Activated naive CD8-positive, alpha-beta T cell treated with anti-CD3 and anti-CD28 coated beads for 36 hours (primary cell): ENCODE measurements around the gene SLC7A4. TPM values are rescaled to one million over a fixed set of nuclear protein-coding genes. Genes with fewer than 3 reads are reported as not detected.

ENCODE experiments used
- DNase-seq: peaks from one replicate; pipeline ENCODE4 v3.0.0; 2021
- H3K27ac Mint-ChIP-seq: one replicate; pipeline ENCODE4 v1.8.0; 2022; ENCODE audit warnings: mild to moderate bottlenecking, moderate library complexity, mixed read lengths
- H3K27me3 Mint-ChIP-seq: one replicate; pipeline ENCODE4 v1.8.0; 2022; ENCODE audit warnings: mild to moderate bottlenecking, mixed read lengths
- H3K36me3 Mint-ChIP-seq: one replicate; pipeline ENCODE4 v1.8.0; 2021; ENCODE audit warnings: mild to moderate bottlenecking, mixed read lengths
- H3K4me1 Mint-ChIP-seq: one replicate; pipeline ENCODE4 v1.8.0; 2021; ENCODE audit warnings: mixed read lengths
- H3K4me3 Mint-ChIP-seq: one replicate; pipeline ENCODE4 v1.8.0; 2022; ENCODE audit warnings: mild to moderate bottlenecking, moderate library complexity, mixed read lengths
- H3K9me3 Mint-ChIP-seq: one replicate; pipeline ENCODE4 v1.8.0; 2022; ENCODE audit warnings: mixed read lengths
- total RNA-seq, 2 experiments: library from RNA; stranded (reverse); gene quantifications; one replicate each; pipeline ENCODE4 v1.2.3, GENCODE V29; 2021

The SLC7A4 gene
- total RNA-seq, 2 experiments from 2014 or later, result 0.41 to 0.44 TPM

DNA sequence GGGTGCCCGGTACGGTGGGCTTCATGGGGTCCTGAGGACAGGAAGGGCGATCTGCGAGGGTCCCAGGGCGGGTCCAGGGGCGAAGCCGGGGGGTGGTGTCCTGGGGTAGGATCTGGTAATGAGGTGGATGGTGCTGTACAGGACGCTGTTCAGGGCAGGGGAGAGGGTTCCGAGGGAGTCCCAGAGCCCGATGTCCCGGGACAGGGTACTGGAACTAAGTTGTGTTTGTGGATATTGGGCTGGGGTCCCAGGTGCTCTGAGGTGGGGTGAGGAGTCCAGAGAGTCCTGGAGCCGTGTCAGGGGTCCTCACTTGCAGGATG, 49.8 kb downstream of the SLC7A4 start:
- DNase-seq, result no peak
- H3K27me3 Mint-ChIP-seq, result no peaks in the 10 kb centered on the region
- peaks cover 33% of the 10 kb centered on the region for H3K4me1 Mint-ChIP-seq
- peaks cover 1% of the 10 kb centered on the region for H3K36me3 Mint-ChIP-seq
- peak overlapping the region; percentile 88 for H3K27ac Mint-ChIP-seq
- peaks cover 7% of the 10 kb centered on the region for H3K9me3 Mint-ChIP-seq
- H3K4me3 Mint-ChIP-seq, result peak overlapping the region; percentile 98

DNA sequence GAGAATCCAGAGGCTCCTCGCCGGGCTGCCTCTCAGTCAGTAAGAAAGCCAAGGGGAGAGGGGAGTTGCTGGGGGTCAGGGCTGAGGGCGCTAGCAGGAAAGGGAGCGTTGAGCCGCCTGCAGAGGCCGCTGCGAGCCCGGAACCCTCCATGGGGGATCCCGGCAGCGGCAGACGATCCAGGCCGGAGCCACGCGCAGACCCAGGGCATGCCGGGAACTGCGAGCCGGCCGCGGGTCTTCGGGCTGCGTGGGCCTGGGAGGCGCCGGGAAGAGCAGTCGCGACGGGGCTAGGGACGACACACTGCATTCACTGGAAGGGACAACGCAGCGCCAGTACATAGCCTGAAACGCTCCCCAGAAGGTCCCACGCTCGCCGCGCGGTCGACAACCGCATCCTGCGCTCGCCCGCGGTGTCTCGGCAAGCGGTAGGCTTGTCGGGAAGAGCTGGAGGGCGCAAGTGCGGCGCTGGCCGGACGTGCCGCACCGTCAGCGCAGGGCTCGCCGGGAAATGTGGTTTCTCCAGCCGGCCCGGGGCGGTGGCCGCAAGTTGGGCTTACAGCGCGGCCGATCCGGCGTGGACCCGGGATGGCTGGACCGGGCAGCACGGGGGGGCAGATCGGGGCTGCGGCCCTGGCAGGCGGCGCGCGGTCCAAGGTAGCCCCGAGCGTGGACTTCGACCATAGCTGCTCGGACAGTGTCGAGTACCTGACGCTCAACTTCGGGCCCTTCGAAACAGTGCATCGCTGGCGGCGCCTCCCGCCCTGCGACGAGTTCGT, 50.4 kb downstream of the SLC7A4 start, which contains the start of gene LZTR1:
TSS of gene LZTR1 (plus strand) at position 511 of the 776 bp plus-strand sequence. CDS start at position 586, 75 bp downstream.
- peaks cover 33% of the 10 kb centered on the region for H3K4me1 Mint-ChIP-seq
- DNase-seq, result peak; percentile 81
- no peaks in the 10 kb centered on the region for H3K27me3 Mint-ChIP-seq
- H3K27ac Mint-ChIP-seq, result peak within 1 kb of the TSS; percentile 88
- H3K4me3 Mint-ChIP-seq, result peak within 1 kb of the TSS; percentile 98
- peaks cover 1% of the 10 kb centered on the region for H3K36me3 Mint-ChIP-seq
- H3K9me3 Mint-ChIP-seq, result peaks cover 7% of the 10 kb centered on the region

DNA sequence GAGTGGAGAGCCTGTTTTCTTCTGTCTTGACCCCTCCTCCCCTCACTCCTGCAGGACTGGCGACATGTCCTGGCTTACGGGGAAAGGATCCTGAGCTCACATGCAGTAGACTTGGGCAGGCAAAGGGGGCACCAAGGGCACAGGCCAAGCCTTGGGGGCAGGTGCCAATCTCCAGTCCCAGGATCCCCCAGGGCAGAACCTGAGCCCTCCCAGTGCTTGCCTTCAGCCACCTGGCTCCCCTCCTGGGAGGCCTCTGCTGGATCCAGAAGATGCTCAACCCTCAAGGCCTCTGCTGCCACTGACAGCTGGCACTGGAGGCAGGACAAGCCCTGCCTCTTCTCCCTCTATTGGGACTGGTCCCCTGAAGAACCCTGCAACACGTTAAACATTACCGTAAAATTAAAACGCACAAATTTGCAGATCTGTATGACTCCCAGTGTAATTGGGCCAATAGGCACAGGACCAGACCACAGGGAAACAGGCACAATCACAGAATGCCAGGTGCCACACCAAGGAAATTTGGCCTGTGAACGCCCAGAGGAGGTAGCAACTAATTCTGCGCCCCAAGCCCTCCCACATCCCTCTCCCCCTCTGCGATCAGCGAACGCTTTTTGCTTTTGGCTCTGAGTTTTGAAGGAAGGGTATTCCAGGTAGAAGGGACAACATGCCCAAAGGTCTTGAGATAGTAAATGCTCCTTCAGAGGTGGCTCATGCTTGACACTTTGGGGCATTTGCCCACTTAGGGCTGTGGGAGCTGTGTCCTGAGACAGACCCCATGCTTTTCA, 51.2 kb downstream of the SLC7A4 start:
- H3K4me1 Mint-ChIP-seq, result peaks cover 33% of the 10 kb centered on the region

DNA sequence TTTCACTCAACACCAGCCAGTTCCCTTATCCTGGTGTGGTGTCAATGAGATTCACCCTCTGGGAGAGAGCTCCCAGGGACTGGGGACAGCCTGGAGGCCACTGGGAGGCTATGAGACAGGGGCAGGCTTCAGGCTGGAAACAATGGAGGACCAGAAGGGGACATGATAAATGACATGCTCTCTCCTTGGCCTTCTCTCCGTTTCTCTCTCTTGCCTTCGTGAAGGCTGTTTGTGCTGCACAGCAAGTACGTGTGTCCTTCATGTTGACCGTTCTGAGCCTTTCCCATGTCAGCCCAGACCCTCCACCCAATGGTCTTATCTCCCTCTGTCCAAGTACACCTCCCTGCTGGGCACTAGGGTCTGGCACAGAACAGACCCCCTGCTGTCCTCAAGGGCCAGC, 51.8 kb downstream of the SLC7A4 start:
- no peak for DNase-seq

More for the DNA sequence above, 51.2 kb downstream of the SLC7A4 start:
- peaks cover 1% of the 10 kb centered on the region for H3K36me3 Mint-ChIP-seq
- no peaks in the 10 kb centered on the region for H3K27me3 Mint-ChIP-seq
- H3K27ac Mint-ChIP-seq, result peak overlapping the region; percentile 88
- DNase-seq, result no peak
- peaks cover 7% of the 10 kb centered on the region for H3K9me3 Mint-ChIP-seq
- peak overlapping the region; percentile 98 for H3K4me3 Mint-ChIP-seq

DNA sequence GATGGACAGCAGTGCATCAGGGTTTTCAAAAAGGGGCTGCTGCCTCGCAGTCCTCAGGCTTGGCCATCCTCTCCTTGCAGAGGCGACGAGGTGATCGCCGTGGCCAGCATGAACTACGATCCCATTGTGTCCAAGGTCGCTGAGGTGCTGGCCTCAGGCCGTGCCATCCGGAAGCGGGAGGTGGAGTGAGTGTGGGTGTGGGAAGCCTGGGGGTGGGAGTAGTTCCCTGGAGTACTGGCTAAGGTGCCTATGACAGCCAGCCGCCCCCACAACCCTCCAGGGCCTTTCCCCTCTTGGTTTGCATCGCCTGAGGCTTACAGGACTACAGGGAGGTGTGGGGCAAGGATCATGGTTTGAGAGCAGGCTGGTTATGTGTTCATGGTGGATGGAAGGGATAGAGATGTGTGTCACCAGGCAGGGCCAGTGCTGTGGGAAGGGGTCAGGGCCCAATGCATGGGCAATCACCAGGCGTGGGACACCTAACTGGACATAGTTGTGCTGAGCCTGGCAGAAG, 52.4 kb downstream of the SLC7A4 start:
- Mint-ChIP-seq H3K4me3 (peak overlapping the region; percentile 43), H3K27me3 (no peaks in the 10 kb centered on the region), H3K9me3 (peaks cover 7% of the 10 kb centered on the region), H3K27ac (no peak overlapping the region), H3K36me3 (peaks cover 1% of the 10 kb centered on the region), H3K4me1 (peaks cover 33% of the 10 kb centered on the region)
- DNase-seq, result no peak

More for the DNA sequence above, 51.8 kb downstream of the SLC7A4 start:
- H3K36me3 Mint-ChIP-seq, result peaks cover 1% of the 10 kb centered on the region
- no peak overlapping the region for H3K27ac Mint-ChIP-seq
- H3K4me3 Mint-ChIP-seq, result peak overlapping the region; percentile 98
- peaks cover 33% of the 10 kb centered on the region for H3K4me1 Mint-ChIP-seq
- no peaks in the 10 kb centered on the region for H3K27me3 Mint-ChIP-seq
- H3K9me3 Mint-ChIP-seq, result peaks cover 7% of the 10 kb centered on the region

DNA sequence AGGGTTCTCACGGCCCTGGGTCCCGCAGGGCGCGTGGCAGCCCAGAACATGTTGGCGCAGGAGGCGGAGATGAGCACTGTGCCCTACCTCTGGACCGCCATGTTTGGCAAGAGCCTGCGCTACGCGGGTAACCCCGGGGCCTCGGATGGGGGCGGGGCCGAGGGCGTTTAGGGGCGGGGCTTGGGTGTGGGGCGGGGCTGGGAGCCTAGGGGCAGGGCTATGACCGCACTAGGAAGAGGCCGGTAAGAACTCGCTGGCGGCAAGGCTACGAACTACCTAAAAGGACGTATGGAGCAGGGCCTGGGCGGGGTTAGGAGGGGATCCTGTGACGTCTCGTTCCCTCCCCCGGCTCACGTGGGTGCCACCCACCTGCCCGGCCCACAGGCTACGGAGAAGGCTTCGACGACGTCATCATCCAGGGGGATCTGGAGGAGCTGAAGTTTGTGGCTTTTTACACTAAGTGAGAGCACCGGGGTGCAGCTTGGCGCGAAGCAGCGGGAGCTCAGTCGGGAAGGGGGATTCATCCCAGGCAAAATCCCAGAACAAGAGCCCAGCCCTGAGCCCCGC, 53.0 kb downstream of the SLC7A4 start:
- Mint-ChIP-seq H3K4me3 (peak overlapping the region; percentile 69), H3K9me3 (peaks cover 7% of the 10 kb centered on the region), H3K4me1 (peaks cover 33% of the 10 kb centered on the region), H3K36me3 (peaks cover 1% of the 10 kb centered on the region), H3K27ac (peak overlapping the region; percentile 78), H3K27me3 (no peaks in the 10 kb centered on the region)
- DNase-seq, result peak; percentile 78

Other genes starting within 250 kb of the SLC7A4 start
- gene PI4KA, start 173.8 kb downstream of the SLC7A4 start, total RNA-seq, result 10 to 100 TPM; 49.3 to 51.3 TPM
- gene SNAP29, start 173.6 kb downstream of the SLC7A4 start, total RNA-seq, result 10 to 100 TPM; 21.5 to 22.1 TPM
- 10 to 100 TPM; 82.1 to 82.2 TPM for gene CRKL, start 115.2 kb downstream of the SLC7A4 start, total RNA-seq
- gene AIFM3, start 65.3 kb downstream of the SLC7A4 start, total RNA-seq, result under 1 TPM in 1 of 2 experiments, not detected in 1; 0.14 TPM
- gene LZTR1, start 50.3 kb downstream of the SLC7A4 start, total RNA-seq, result 10 to 100 TPM; 32.4 to 39.2 TPM
- gene THAP7, start 30.4 kb downstream of the SLC7A4 start, total RNA-seq, result 10 to 100 TPM; 34.3 to 34.5 TPM
- under 1 TPM; 0.14 to 0.43 TPM for gene P2RX6, start 17.4 kb downstream of the SLC7A4 start, total RNA-seq
- gene LRRC74B, start 13.4 kb upstream of the SLC7A4 start, total RNA-seq, result not detected